VCaP (cell line): ENCODE results near the gene RNF26.

ENCODE experiments used
- H3K27ac ChIP-seq: fragments of 450-650 bp; 2 replicates; pipeline ENCODE4 v1.5.1; 2017
- CTCF ChIP-seq: fragments of 450-650 bp; conservative IDR thresholded peaks from 2 replicates; pipeline ENCODE4 v1.5.1; 2017; ENCODE audit warnings: mild to moderate bottlenecking, moderate library complexity

RNF26 gene

GRCh38 chr11:119332111-119332765 is 2.1 kb upstream of the RNF26 start:
- no peak for TF ChIP-seq CTCF
- no peak overlapping the region for H3K27ac ChIP-seq

- no peak overlapping the region for H3K27ac ChIP-seq
- no peak for TF ChIP-seq CTCF
Observed at GRCh38 chr11:119335091-119335654, 846 bp downstream of the RNF26 start.

GRCh38 chr11:119335655-119336543 is 1.6 kb downstream of the RNF26 start:
- no peak for TF ChIP-seq CTCF
- H3K27ac ChIP-seq, result no peak overlapping the region

- H3K27ac ChIP-seq, result no peak overlapping the region
- no peak for TF ChIP-seq CTCF
Observed at GRCh38 chr11:119336744-119337469, 2.6 kb downstream of the RNF26 start.

GRCh38 chr11:119337581-119338317 is 3.4 kb downstream of the RNF26 start:
- no peak overlapping the region for H3K27ac ChIP-seq
- no peak for TF ChIP-seq CTCF

- no peak overlapping the region for H3K27ac ChIP-seq
- TF ChIP-seq CTCF, result peak; percentile 92
Observed at GRCh38 chr11:119338318-119338890, 4.1 kb downstream of the RNF26 start.
